Sigmoid colon (tissue), 7 donors: ENCODE measurements around the gene RPL22. TPM values are rescaled to one million over a fixed set of nuclear protein-coding genes. Genes with fewer than 3 reads are reported as not detected.

ENCODE experiments used
- DNase-seq: peaks from one replicate; pipeline ENCODE4 v3.0.0-alpha.2; 2019
- H3K27ac ChIP-seq, 4 donors: fragments of 200-600 bp; sonication (generic); one replicate each; pipeline ENCODE4 v1.5.1; 2016 to 2019; ENCODE audit warnings: mild to moderate bottlenecking in 1 of 4
- H3K27me3 ChIP-seq, 3 donors: fragments of 200-600 bp; sonication (generic); one replicate each; pipeline ENCODE4 v1.5.1; 2019; ENCODE audit warnings: mild to moderate bottlenecking in 1 of 3
- H3K36me3 ChIP-seq, 4 donors: fragments of 200-600 bp; sonication (generic); one replicate each; pipeline ENCODE4 v1.5.1; 2016 to 2019
- H3K4me1 ChIP-seq, 4 donors: fragments of 200-600 bp; sonication (generic); one replicate each; pipeline ENCODE4 v1.5.1; 2017 to 2019
- H3K4me3 ChIP-seq, 4 donors: fragments of 200-600 bp; sonication (generic); one replicate each; pipeline ENCODE4 v1.5.1; 2017 to 2019; ENCODE audit warnings: mild to moderate bottlenecking in 2 of 4, moderate library complexity in 1 of 4
- H3K9me3 ChIP-seq, 4 donors: fragments of 200-600 bp in 3 of 4; sonication (generic) in 3 of 4; one replicate each; pipeline versions ENCODE4 v1.5.1 to v1.6.1; 2013 to 2019
- EP300 ChIP-seq, 4 donors: sonication (generic); formaldehyde crosslinking; IDR thresholded peaks; one replicate each; pipeline ENCODE4 v1.6.1; 2017; ENCODE audit warnings: antibody characterized with exemption in 4 of 4
- POLR2A ChIP-seq, 2 donors: fragments of 450-650 bp; IDR thresholded peaks; one replicate each; pipeline ENCODE4 v1.6.1; 2016; ENCODE audit warnings: antibody characterized with exemption in 2 of 2, mild to moderate bottlenecking in 2 of 2, moderate library complexity in 2 of 2
- POLR2AphosphoS5 ChIP-seq, 4 donors: sonication (generic); formaldehyde crosslinking; IDR thresholded peaks; one replicate each; pipeline ENCODE4 v1.6.1; 2017; ENCODE audit warnings: antibody characterized with exemption in 4 of 4
- WGBS, 2 donors: extraction: QIAGEN DNeasy Blood & Tissue Kit; methylation state at CpG; one replicate each; pipeline ENCODE4 v1.1.7; 2013; 5-methylcytosine and 5-hydroxymethylcytosine counted together
- intact Hi-C: fragments of 100-400 bp; cut with DNase I; formaldehyde crosslinking; loops from one replicate; pipeline ENCODE4 v1.15.1; 2023
- polyA plus RNA-seq, 3 donors: library from polyadenylated mRNA; stranded (reverse); fragments of 200-250 nt; gene quantifications; one replicate each; pipeline ENCODE4 v1.2.3, GENCODE V29; 2013
- total RNA-seq, 4 donors: library from RNA; depleted of rRNA; stranded (reverse); fragments of >200 nt; gene quantifications; one replicate each; pipeline ENCODE4 v1.1.0, GENCODE V29; 2016
- TF ChIP-seq, protein P1 (sequence below), 4 experiments: fragments of 450-650 bp in 3 of 4; fragments of 200-600 bp in 1 of 4; IDR thresholded peaks; one replicate each; pipeline ENCODE4 v1.5.1; 2016 to 2019; ENCODE audit warnings: antibody characterized with exemption in 4 of 4, mild to moderate bottlenecking in 3 of 4, moderate library complexity in 2 of 4
- donor health status: healthy with polysubstance abuse.
- donor health status: Bipolar disorder and iron deficiency.
- donor health status: healthy.

RPL22 gene
- total and polyA plus RNA-seq, 7 donors = 166 to 443 (median 267) TPM

DNA sequence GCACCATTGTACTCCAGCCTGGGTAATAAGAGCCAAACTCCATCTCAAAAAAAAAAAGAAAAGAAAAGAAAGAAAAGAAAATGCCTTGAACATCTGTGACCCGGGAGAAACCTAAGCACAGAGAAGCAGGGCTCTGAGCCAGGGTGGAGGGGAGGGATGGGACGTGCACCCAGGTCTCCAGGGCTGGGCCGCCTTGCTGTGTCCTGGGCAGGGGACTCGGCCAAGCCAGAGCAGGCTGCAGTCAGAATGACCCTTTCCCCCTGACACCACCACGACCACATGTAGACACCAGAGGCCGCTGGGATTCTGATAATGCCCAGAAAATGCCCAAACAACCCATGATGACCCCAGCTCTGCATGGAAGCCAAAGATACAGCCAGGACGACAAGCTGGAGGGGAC, 37.1 kb downstream of the RPL22 start:
- H3K27me3 ChIP-seq = peaks cover 0 to 52% (median 5%) of the 10 kb centered on the region in 3 donors
- TF ChIP-seq POLR2AphosphoS5 (IDR thresholded peaks at IDR 0.05) = no peak
- TF ChIP-seq POLR2A (IDR thresholded peaks at IDR 0.05) = no peak
- TF ChIP-seq, protein P1, sequence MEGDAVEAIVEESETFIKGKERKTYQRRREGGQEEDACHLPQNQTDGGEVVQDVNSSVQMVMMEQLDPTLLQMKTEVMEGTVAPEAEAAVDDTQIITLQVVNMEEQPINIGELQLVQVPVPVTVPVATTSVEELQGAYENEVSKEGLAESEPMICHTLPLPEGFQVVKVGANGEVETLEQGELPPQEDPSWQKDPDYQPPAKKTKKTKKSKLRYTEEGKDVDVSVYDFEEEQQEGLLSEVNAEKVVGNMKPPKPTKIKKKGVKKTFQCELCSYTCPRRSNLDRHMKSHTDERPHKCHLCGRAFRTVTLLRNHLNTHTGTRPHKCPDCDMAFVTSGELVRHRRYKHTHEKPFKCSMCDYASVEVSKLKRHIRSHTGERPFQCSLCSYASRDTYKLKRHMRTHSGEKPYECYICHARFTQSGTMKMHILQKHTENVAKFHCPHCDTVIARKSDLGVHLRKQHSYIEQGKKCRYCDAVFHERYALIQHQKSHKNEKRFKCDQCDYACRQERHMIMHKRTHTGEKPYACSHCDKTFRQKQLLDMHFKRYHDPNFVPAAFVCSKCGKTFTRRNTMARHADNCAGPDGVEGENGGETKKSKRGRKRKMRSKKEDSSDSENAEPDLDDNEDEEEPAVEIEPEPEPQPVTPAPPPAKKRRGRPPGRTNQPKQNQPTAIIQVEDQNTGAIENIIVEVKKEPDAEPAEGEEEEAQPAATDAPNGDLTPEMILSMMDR (IDR thresholded peaks at IDR 0.05) = no peak
- no peak for TF ChIP-seq EP300 (IDR thresholded peaks at IDR 0.05)
- intact Hi-C loops = no loop called here
- no peaks in the 10 kb centered on the region for H3K36me3 ChIP-seq
- 76 to 81% methylated on average over 7 of the region's 7 CpGs for WGBS, 2 donors
- H3K4me1 ChIP-seq = no peaks in the 10 kb centered on the region
- DNase-seq = no peak
- H3K27ac ChIP-seq = no peak overlapping the region
- H3K9me3 ChIP-seq = no peaks in the 10 kb centered on the region
- no peak overlapping the region for H3K4me3 ChIP-seq

DNA sequence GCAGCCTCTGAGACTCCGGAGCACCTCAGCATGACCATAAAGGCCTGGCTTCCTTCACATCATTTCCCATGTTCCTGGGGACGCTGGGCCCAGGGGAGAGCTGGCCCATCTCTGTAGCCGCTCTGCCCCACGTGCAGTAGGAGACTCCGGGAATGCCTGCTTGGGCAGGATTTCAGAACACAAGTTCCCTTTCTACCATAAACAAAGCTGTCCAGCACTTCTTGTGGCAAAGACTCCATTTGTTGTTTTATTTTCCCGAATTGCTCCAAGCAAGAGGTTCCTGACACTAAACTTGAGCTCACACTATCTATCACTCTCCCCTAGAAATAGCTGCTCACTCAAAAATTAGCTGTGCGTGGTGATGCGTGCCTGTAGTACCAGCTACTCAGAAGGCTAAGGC, 41.2 kb downstream of the RPL22 start:
- TF ChIP-seq POLR2AphosphoS5 (IDR thresholded peaks at IDR 0.05) = no peak
- TF ChIP-seq POLR2A (IDR thresholded peaks at IDR 0.05) = no peak
- TF ChIP-seq, protein P1 (IDR thresholded peaks at IDR 0.05) = no peak
- no peak for TF ChIP-seq EP300 (IDR thresholded peaks at IDR 0.05)
- WGBS, 2 donors = 32 to 66% methylated on average over 8 of the region's 8 CpGs
- H3K36me3 ChIP-seq = no peaks in the 10 kb centered on the region
- H3K9me3 ChIP-seq = no peaks in the 10 kb centered on the region
- H3K4me3 ChIP-seq = no peak overlapping the region
- peaks cover 0 to 35% (median 5%) of the 10 kb centered on the region in 3 donors for H3K27me3 ChIP-seq
- DNase-seq = no peak
- no peak overlapping the region for H3K27ac ChIP-seq
- intact Hi-C loops = no loop called here
- H3K4me1 ChIP-seq = no peaks in the 10 kb centered on the region

- H3K27me3 ChIP-seq = peaks cover 0 to 30% (median 3%) of the 10 kb centered on the region in 3 donors
- intact Hi-C loops = no loop called here
- H3K9me3 ChIP-seq = no peaks in the 10 kb centered on the region
- H3K4me1 ChIP-seq = no peaks in the 10 kb centered on the region
- no peak overlapping the region for H3K4me3 ChIP-seq
- no peaks in the 10 kb centered on the region for H3K36me3 ChIP-seq
- TF ChIP-seq, protein P1 (IDR thresholded peaks at IDR 0.05) = no peak
- TF ChIP-seq POLR2A (IDR thresholded peaks at IDR 0.05) = no peak
- TF ChIP-seq POLR2AphosphoS5 (IDR thresholded peaks at IDR 0.05) = no peak
- WGBS, 2 donors = 20 to 58% methylated on average over 15 of the region's 15 CpGs
- no peak overlapping the region for H3K27ac ChIP-seq
- DNase-seq = no peak
Observed at GRCh38 chr1:6157528-6158174, 41.7 kb downstream of the RPL22 start.

DNA sequence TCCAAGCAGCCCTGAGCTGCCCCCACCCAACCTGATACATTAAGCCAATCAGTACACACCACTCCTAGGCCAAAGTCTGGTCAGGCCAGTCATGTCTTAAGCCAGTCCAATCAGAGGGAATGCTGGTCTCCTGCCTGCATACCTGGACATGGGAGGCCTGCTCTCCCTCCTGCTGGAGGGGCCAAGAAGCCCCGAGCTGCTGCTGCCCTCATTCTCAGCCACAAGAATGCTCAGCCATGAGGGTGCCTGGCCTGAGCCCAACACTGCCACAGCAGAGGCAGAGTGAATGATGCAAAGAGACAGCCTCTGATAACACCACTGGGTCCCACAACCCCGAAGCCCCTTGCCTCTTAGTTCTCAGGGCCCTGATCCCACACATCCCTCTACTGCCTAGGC, 42.3 kb downstream of the RPL22 start:
- H3K27me3 ChIP-seq = peaks cover 0 to 25% (median 3%) of the 10 kb centered on the region in 3 donors
- WGBS, 2 donors = 24 to 63% methylated on average over 2 of the region's 2 CpGs
- TF ChIP-seq POLR2AphosphoS5 (IDR thresholded peaks at IDR 0.05) (no peak), EP300 (IDR thresholded peaks at IDR 0.05) (no peak), POLR2A (IDR thresholded peaks at IDR 0.05) (no peak)
- TF ChIP-seq, protein P1 (IDR thresholded peaks at IDR 0.05) = no peak
- no peak overlapping the region for H3K4me3 ChIP-seq
- H3K4me1 ChIP-seq = no peaks in the 10 kb centered on the region
- no peak for DNase-seq
- intact Hi-C loops = no loop called here
- H3K36me3 ChIP-seq = no peaks in the 10 kb centered on the region
- no peak overlapping the region for H3K27ac ChIP-seq
- H3K9me3 ChIP-seq = no peaks in the 10 kb centered on the region
